Skeletal muscle satellite cell (primary cell): Measurements from ENCODE around the gene COX15.
"Not testable (repeated sequence)": the region's sequence is repeated elsewhere in the genome, so short reads cannot be mapped to it uniquely, and the experiment has no call there.

Experiments
- H3K27me3 ChIP-seq: 2 replicates; pipeline ENCODE4 v1.7.0; 2013; ENCODE audit warnings: low read length; ENCODE audit not compliant: control insufficient read depth, insufficient read depth
- H3K36me3 ChIP-seq: 2 replicates; pipeline ENCODE4 v1.7.0; 2013; ENCODE audit warnings: mild to moderate bottlenecking, control low read depth, low read length; ENCODE audit not compliant: insufficient read depth
- H3K4me1 ChIP-seq: 2 replicates; pipeline ENCODE4 v1.7.0; 2013; ENCODE audit warnings: low read length; ENCODE audit not compliant: control insufficient read depth, insufficient read depth
- H3K4me2 ChIP-seq: 2 replicates; pipeline ENCODE4 v1.7.0; 2013; ENCODE audit warnings: mild to moderate bottlenecking, low read length
- H3K4me3 ChIP-seq: 2 replicates; pipeline ENCODE4 v1.7.0; 2013; ENCODE audit warnings: low read length
- H3K9ac ChIP-seq: 2 replicates; pipeline ENCODE4 v1.7.0; 2013; ENCODE audit warnings: mild to moderate bottlenecking, low read depth, low read length, moderate library complexity
- H3K9me3 ChIP-seq: replicated peaks from 2 replicates; pipeline ENCODE4 v1.7.0; 2013; ENCODE audit warnings: mild to moderate bottlenecking, control low read depth, low read length

The COX15 gene

DNA sequence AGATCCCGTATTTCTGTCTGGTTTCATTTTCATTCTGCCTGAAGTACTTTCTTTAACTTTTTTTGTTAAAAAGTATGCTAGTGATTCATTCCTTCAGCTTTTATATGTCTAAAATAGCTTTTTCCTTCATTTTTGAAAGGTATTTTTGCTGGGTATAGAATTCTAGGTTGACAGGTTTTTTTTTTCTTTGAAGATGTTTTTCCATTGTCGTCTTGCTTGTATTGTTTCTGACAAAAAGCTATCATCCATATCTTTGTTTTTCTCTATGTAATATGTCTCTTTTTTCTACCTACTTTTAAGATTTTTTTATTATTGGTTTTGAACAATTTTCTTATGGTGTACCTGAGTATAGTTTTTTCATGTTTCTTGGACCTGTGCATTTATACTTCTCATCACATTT is 8.3 kb upstream of the COX15 start:
- H3K4me2 ChIP-seq: no peak overlapping the region
- H3K4me1 ChIP-seq: peaks cover 30% of the 10 kb centered on the region
- H3K4me3 ChIP-seq: no peak overlapping the region
- peaks cover 8% of the 10 kb centered on the region for H3K9me3 ChIP-seq
- H3K9ac ChIP-seq: no peak overlapping the region
- H3K27me3 ChIP-seq: no peaks in the 10 kb centered on the region
- peaks cover 63% of the 10 kb centered on the region for H3K36me3 ChIP-seq

GRCh38 chr10:99734111-99734510 is 2.2 kb upstream of the COX15 start:
- not testable (repeated sequence) for H3K9me3 ChIP-seq, H3K4me1 ChIP-seq, H3K4me2 ChIP-seq, H3K27me3 ChIP-seq, H3K9ac ChIP-seq, H3K4me3 ChIP-seq
- H3K36me3 ChIP-seq: peaks cover 24% of the 10 kb centered on the region

- no peaks in the 10 kb centered on the region for H3K9me3 ChIP-seq
- H3K36me3 ChIP-seq: peaks cover 23% of the 10 kb centered on the region
- H3K27me3 ChIP-seq: no peaks in the 10 kb centered on the region
- no peak overlapping the region for H3K9ac ChIP-seq
- peak overlapping the region; percentile 97 for H3K4me2 ChIP-seq
- peaks cover 6% of the 10 kb centered on the region for H3K4me1 ChIP-seq
- H3K4me3 ChIP-seq: no peak overlapping the region
Measured at GRCh38 chr10:99733366-99733765, 1.4 kb upstream of the COX15 start.

DNA sequence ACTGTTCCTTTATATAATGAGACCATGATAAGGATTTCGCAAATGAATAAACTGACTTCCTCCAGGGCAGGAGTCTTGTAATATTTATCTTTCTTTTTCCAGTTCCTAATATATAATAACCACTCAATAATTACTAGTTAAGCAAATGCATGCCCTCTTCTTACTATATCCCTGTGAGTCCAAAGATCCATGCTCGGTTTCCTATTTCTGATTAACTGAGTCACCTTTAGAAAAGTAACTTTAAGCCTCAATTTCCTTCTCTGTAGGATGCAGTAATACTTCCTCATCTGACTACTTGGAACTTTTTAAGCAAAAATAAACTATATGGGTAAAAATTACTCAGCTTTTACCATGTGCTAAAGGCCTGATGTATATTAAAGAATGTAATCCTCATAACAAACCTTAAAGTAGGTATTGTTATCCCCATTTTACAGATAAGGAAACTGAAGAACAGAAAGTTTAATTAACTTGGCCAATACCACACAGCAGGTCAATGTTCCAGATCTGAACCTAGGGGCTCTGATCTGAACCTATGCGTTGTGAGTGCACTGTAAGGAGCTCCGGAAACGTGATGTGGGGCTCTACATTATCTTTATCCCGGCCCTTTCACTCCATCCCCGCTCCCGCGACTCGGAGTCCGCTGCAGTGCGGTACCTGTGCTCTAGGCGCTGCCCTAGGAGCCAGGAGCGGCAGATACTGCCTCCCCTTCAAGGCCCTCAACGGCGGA is 458 bp downstream of the COX15 start:
- H3K9me3 ChIP-seq: no peaks in the 10 kb centered on the region
- H3K9ac ChIP-seq: peak overlapping the region; percentile 90
- peak overlapping the region; percentile 89 for H3K4me3 ChIP-seq
- peaks cover 6% of the 10 kb centered on the region for H3K4me1 ChIP-seq
- peaks cover 29% of the 10 kb centered on the region for H3K36me3 ChIP-seq
- H3K27me3 ChIP-seq: no peaks in the 10 kb centered on the region
- H3K4me2 ChIP-seq: peak overlapping the region; percentile 97

DNA sequence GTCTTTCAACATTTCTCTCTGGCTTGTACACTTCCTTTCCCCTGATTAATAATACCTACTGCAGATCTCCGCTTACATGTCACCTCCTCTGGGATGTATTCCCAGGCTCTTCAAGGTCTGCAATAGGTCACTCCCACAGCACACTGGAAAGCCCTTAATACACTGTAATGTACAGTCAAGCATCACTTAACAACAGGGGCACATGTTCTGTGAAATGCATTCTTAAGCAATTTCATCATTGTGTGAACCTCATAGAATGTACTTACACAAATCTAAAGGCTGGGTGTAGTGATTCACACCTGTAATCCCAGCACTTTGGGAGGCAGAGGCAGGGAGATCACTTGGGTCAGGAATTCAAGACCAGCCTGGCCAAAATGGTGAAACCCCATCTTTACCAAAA is 1.9 kb downstream of the COX15 start:
- H3K9me3 ChIP-seq: no peaks in the 10 kb centered on the region
- H3K9ac ChIP-seq: no peak overlapping the region
- peaks cover 6% of the 10 kb centered on the region for H3K4me1 ChIP-seq
- H3K4me3 ChIP-seq: no peak overlapping the region
- H3K27me3 ChIP-seq: no peaks in the 10 kb centered on the region
- H3K36me3 ChIP-seq: peaks cover 41% of the 10 kb centered on the region
- no peak overlapping the region for H3K4me2 ChIP-seq

- H3K4me2 ChIP-seq: no peak overlapping the region
- no peak overlapping the region for H3K4me3 ChIP-seq
- no peaks in the 10 kb centered on the region for H3K4me1 ChIP-seq
- peaks cover 69% of the 10 kb centered on the region for H3K36me3 ChIP-seq
- no peaks in the 10 kb centered on the region for H3K9me3 ChIP-seq
- no peak overlapping the region for H3K9ac ChIP-seq
- H3K27me3 ChIP-seq: no peaks in the 10 kb centered on the region
Measured at GRCh38 chr10:99720387-99720786, 11.5 kb downstream of the COX15 start.

DNA sequence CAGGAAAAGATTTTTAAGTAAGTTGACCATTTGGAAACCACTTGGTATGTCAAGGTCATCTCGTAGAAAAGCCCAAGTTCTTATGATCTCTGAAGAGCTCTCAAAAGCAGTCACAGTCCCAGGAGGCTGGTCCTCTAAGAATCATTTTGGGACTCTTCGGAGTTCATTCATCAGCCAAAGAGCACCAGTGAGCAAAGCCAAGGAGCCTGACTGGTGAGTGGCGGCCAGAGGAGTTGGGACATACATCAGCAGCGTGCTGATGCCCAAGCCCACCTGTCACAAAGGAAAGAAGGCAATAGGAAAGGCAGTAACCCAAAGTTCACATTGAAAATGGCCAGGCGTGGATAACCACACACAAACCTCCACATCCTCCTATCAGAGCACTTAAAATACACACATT is 17.5 kb downstream of the COX15 start:
- H3K4me2 ChIP-seq: no peak overlapping the region
- no peaks in the 10 kb centered on the region for H3K27me3 ChIP-seq
- peaks cover 77% of the 10 kb centered on the region for H3K36me3 ChIP-seq
- H3K4me3 ChIP-seq: no peak overlapping the region
- no peak overlapping the region for H3K9ac ChIP-seq
- no peaks in the 10 kb centered on the region for H3K9me3 ChIP-seq
- peaks cover 14% of the 10 kb centered on the region for H3K4me1 ChIP-seq

GRCh38 chr10:99711129-99711719 is 20.7 kb downstream of the COX15 start:
- Histone ChIP-seq H3K27me3 (no peaks in the 10 kb centered on the region), H3K4me1 (peaks cover 15% of the 10 kb centered on the region), H3K36me3 (peaks cover 65% of the 10 kb centered on the region), H3K4me3 (no peak overlapping the region), H3K9ac (no peak overlapping the region), H3K4me2 (no peak overlapping the region), H3K9me3 (no peaks in the 10 kb centered on the region)

DNA sequence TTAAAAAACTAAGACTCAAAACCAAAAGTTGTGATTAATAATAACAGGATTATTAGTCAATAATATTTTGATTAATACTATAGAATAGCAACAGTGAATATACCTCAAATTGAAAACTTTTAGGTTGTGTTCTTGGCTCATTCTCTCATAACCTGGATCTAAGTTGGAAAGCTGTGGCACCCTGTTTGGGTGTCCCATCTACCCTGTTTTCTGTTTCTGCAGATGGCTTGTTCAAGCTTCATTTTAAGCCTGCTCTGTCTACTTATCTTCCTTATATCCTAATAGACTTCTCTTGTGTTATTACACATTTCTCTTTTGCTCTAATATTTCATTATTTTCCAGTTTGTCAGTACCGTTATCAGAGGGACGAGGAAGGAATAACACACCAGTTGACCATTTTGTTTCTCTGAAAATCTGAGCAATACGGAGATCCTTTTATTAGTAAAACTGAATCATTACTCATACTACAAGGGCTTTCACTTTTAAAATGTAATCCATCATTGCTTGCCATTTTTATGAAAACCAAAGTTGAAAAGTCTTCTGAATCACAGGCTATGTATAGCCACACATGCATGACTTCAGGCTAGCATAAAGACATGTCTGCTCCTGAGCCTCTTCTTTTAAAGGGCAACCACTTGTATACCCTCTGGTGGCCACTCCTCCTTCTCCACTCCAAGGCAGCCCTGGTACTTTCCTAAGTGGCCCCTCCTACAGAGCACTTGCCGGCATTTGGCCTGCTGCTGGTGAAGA is 22.3 kb downstream of the COX15 start:
- no peaks in the 10 kb centered on the region for H3K9me3 ChIP-seq
- H3K4me1 ChIP-seq: peaks cover 15% of the 10 kb centered on the region
- H3K27me3 ChIP-seq: no peaks in the 10 kb centered on the region
- no peak overlapping the region for H3K4me3 ChIP-seq
- no peak overlapping the region for H3K4me2 ChIP-seq
- peak overlapping the region; percentile 48 for H3K9ac ChIP-seq
- peaks cover 69% of the 10 kb centered on the region for H3K36me3 ChIP-seq

DNA sequence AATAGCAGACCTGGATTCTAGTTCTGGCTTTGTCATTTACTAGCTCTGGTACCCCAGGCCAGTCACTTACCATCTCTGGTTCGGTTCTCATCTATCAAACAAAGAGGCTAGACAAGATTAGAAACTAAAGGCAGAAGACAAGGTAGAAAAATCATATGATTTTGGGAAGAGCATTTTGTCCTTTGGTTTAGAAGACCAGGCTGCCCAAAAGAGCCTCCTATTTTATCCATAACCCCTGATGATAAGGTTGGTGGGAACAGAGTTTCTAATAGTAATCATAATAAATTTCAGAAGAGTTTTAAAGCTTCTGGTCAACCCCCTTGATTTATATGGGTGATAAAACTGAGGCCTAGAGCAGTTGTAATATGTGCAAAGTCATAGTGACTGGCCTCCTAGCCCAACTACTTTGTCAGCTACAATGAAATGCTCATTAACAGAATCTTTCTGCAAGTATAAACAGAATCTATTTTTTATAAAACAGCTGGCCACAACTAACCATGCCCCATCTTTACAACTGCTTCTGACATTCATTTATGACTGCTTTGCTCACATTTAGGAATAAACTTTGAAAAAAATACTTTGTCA is 23.4 kb downstream of the COX15 start:
- H3K4me1 ChIP-seq: peaks cover 15% of the 10 kb centered on the region
- H3K9ac ChIP-seq: peak overlapping the region; percentile 17
- no peaks in the 10 kb centered on the region for H3K9me3 ChIP-seq
- H3K36me3 ChIP-seq: peaks cover 70% of the 10 kb centered on the region
- no peaks in the 10 kb centered on the region for H3K27me3 ChIP-seq
- H3K4me3 ChIP-seq: no peak overlapping the region
- no peak overlapping the region for H3K4me2 ChIP-seq

- Histone ChIP-seq H3K4me3 (no peak overlapping the region), H3K4me1 (no peaks in the 10 kb centered on the region), H3K4me2 (no peak overlapping the region), H3K27me3 (no peaks in the 10 kb centered on the region), H3K9ac (no peak overlapping the region), H3K36me3 (peaks cover 88% of the 10 kb centered on the region), H3K9me3 (no peaks in the 10 kb centered on the region)
Measured at GRCh38 chr10:99700649-99701048, 31.3 kb downstream of the COX15 start.
